K562 (cell line): ENCODE results near the gene TMEM69. TPM values are rescaled to one million over a fixed set of nuclear protein-coding genes. Genes with fewer than 3 reads are reported as not detected.

Experiments used
- ATAC-seq: fragments of 200-7000 bp; cut with Tn5 transposase; 3 replicates; pipeline ENCODE4 v1.9.1; 2020; ENCODE audit warnings: moderate library complexity
- BruUV-seq: library from RNA; stranded (reverse); fragments of 400-500 nt; replicated peaks from 2 replicates; lab custom pipeline; 2021; lab: Mats Ljungman, UMichigan
- CTCF ChIA-PET: fragments of 300-600 bp; formaldehyde crosslinking; extraction: SDS; loops from one replicate; lab custom pipeline; 2021; ENCODE audit warnings: low intra/inter-chr PET ratio; lab: Yijun Ruan, JAX
- POLR2A ChIA-PET: fragments of 300-600, 350-650 bp; sonication (Branson Sonifier 250); formaldehyde crosslinking; extraction: SDS; loops from one replicate; lab custom pipeline; 2021; ENCODE audit warnings: antibody characterized with exemption, inconsistent platforms; lab: Yijun Ruan, JAX
- DNase-seq, 4 experiments: peaks; one replicate each; pipeline versions ENCODE4 v3.0.0 to v3.0.0-alpha.2; 2011 to 2018; ENCODE audit warnings: low spot score in 3 of 4, mixed read lengths in 3 of 4; ENCODE audit errors: extremely low read depth in 1 of 4
- FAIRE-seq: peaks from 2 replicates; lab custom pipeline; 2011; peaks lifted over from hg19 to GRCh38; lab: Jason Lieb, UNC
- H2AFZ ChIP-seq: 2 replicates; pipeline ENCODE4 v1.6.0; 2011; ENCODE audit warnings: low read depth, low read length, control low read depth, inconsistent platforms
- H3K27ac ChIP-seq: fragments of 200-600 bp; 3 replicates; pipeline ENCODE4 v1.8.0; 2011; ENCODE audit warnings: low read depth, mild to moderate bottlenecking, control low read depth, inconsistent platforms, low read length, moderate library complexity, mixed read lengths; ENCODE audit errors: extremely low read depth
- H3K27me3 ChIP-seq, 2 experiments: fragments of 300-600 bp in 1 of 2; 2 replicates in 1 of 2; 3 replicates in 1 of 2; pipeline versions ENCODE4 v1.6.0 to v1.8.0; 2011; ENCODE audit warnings: inconsistent platforms in 2 of 2, low read length in 2 of 2, mild to moderate bottlenecking in 1 of 2, mixed read lengths in 1 of 2, moderate library complexity in 1 of 2; ENCODE audit not compliant: control insufficient read depth in 2 of 2, insufficient read depth in 2 of 2
- H3K36me3 ChIP-seq: fragments of 300-600 bp; 3 replicates; pipeline ENCODE4 v1.8.0; 2011; ENCODE audit warnings: mild to moderate bottlenecking, low read length, inconsistent platforms; ENCODE audit not compliant: control insufficient read depth, insufficient read depth
- H3K4me1 ChIP-seq, 2 experiments: fragments of 200-600 bp in 1 of 2; replicated peaks in 1 of 2; 2 replicates in 1 of 2; 3 replicates in 1 of 2; pipeline versions ENCODE4 v1.5.1 to v1.8.0; 2011; ENCODE audit warnings: inconsistent platforms in 2 of 2, low read length in 2 of 2, mild to moderate bottlenecking in 1 of 2, mixed read lengths in 1 of 2, moderate library complexity in 1 of 2; ENCODE audit not compliant: control insufficient read depth in 2 of 2, insufficient read depth in 2 of 2
- H3K4me2 ChIP-seq: 2 replicates; pipeline ENCODE4 v1.6.1; 2011; ENCODE audit warnings: low read length, control low read depth, inconsistent platforms, mixed read lengths; ENCODE audit not compliant: insufficient read depth
- H3K4me3 ChIP-seq: fragments of 200-600 bp; sonication (generic), shearing (Covaris generic); 2 replicates; pipeline ENCODE4 v1.5.1; 2016; ENCODE audit warnings: control low read depth, inconsistent platforms
- H3K79me2 ChIP-seq: fragments of 200-600 bp; 3 replicates; pipeline ENCODE4 v1.8.0; 2011; ENCODE audit warnings: low read length, inconsistent platforms; ENCODE audit not compliant: control insufficient read depth, insufficient read depth
- H3K9ac ChIP-seq, 2 experiments: 2 replicates each; pipeline versions ENCODE4 v1.6.0 to v1.6.1; 2011; ENCODE audit warnings: low read depth in 2 of 2, low read length in 2 of 2, control low read depth in 1 of 2, inconsistent platforms in 1 of 2, mild to moderate bottlenecking in 1 of 2, mixed read lengths in 1 of 2; ENCODE audit not compliant: insufficient read depth in 1 of 2
- H3K9me1 ChIP-seq: one replicate; pipeline ENCODE4 v1.6.0; 2011; ENCODE audit warnings: inconsistent platforms, mild to moderate bottlenecking, low read length, moderate library complexity; ENCODE audit not compliant: control insufficient read depth, insufficient read depth
- H3K9me3 ChIP-seq: replicated peaks from 2 replicates; pipeline ENCODE4 v1.5.1; 2011; ENCODE audit warnings: low read depth, low read length, inconsistent platforms; ENCODE audit not compliant: control insufficient read depth, insufficient read depth
- H4K20me1 ChIP-seq: replicated peaks from 2 replicates; pipeline ENCODE4 v1.6.1; 2011; ENCODE audit warnings: low read length, inconsistent platforms, mixed read lengths; ENCODE audit not compliant: control insufficient read depth, insufficient read depth
- BRCA1 ChIP-seq, 2 experiments: fragments of 450-650 bp in 1 of 2; sonication (generic) in 1 of 2; formaldehyde crosslinking in 1 of 2; IDR thresholded peaks; 2 replicates each; pipeline versions ENCODE4 v1.5.0 to v1.6.1; 2017 to 2020; ENCODE audit warnings: mild to moderate bottlenecking in 1 of 2, missing genetic modification reagents in 1 of 2
- CEBPB ChIP-seq: fragments of 450-650 bp; IDR thresholded peaks from 2 replicates; pipeline ENCODE4 v1.6.1; 2016; ENCODE audit warnings: missing genetic modification characterization, missing compliant biosample characterization
- COPS2 ChIP-seq: fragments of 450-650 bp; conservative IDR thresholded peaks from 2 replicates; pipeline ENCODE4 v1.6.1; 2016; ENCODE audit warnings: mild to moderate bottlenecking, moderate library complexity
- MCM2 ChIP-seq: fragments of 450-650 bp; IDR thresholded peaks from 2 replicates; pipeline ENCODE4 v1.6.1; 2017; ENCODE audit warnings: low read depth, mild to moderate bottlenecking
- NFRKB ChIP-seq: fragments of 450-650 bp; IDR thresholded peaks from 2 replicates; pipeline ENCODE4 v1.6.1; 2016; ENCODE audit warnings: low read depth
- PPARD ChIP-seq: fragments of 250-450 bp; sonication (Bioruptor Pico); IDR thresholded peaks from 2 replicates; pipeline ENCODE4 v1.8.0; 2022; ENCODE audit warnings: inconsistent platforms, mild to moderate bottlenecking, moderate library complexity
- SRSF1 ChIP-seq: fragments of 200-400 bp; formaldehyde crosslinking; IDR thresholded peaks from 2 replicates; pipeline ENCODE4 v1.6.1; 2017; ENCODE audit warnings: mild to moderate bottlenecking, low read depth, low read length, moderate library complexity
- STAG1 ChIP-seq: sonication (generic); formaldehyde crosslinking; IDR thresholded peaks from 2 replicates; pipeline ENCODE4 v1.5.0; 2020; ENCODE audit warnings: missing genetic modification reagents, borderline replicate concordance
- ZNF121 ChIP-seq: sonication (generic); formaldehyde crosslinking; conservative IDR thresholded peaks from 2 replicates; pipeline ENCODE4 v1.8.0; 2022; ENCODE audit warnings: missing genetic modification reagents
- ZNF764 ChIP-seq: fragments of 250-450 bp; sonication (Bioruptor Pico); IDR thresholded peaks from 2 replicates; pipeline ENCODE4 v1.4.0; 2020; ENCODE audit warnings: low read depth, mild to moderate bottlenecking, moderate library complexity
- WGBS: fragments of 100-300 bp; shearing (Covaris generic); methylation state at CpG from one replicate; pipeline ENCODE4 v1.1.6; 2016; ENCODE audit warnings: low coverage, mixed read lengths; ENCODE audit not compliant: insufficient coverage; ENCODE audit errors: missing lambda C conversion rate; 5-methylcytosine and 5-hydroxymethylcytosine counted together
- in situ Hi-C: fragments of 300-500 bp; cut with MboI; formaldehyde crosslinking; loops from 4 replicates; pipeline ENCODE4 v1.15.0; 2018; ENCODE audit warnings: inconsistent platforms, mixed read lengths
- intact Hi-C: fragments of 100-400 bp; cut with micrococcal nuclease; formaldehyde crosslinking; loops from 2 replicates; pipeline ENCODE4 v1.14.2; 2022
- polyA plus RNA-seq, 8 experiments: library from polyadenylated mRNA; depleted of rRNA in 4 of 8; stranded (reverse) in 5 of 8; unstranded in 3 of 8; fragments of >200 nt; fragmentation: Nextera tagmentation in 2 of 8; fragmentation: Illumina TruSeq in 1 of 8; extraction: Ambion mirVana in 2 of 8; extraction: Trizol in 1 of 8; gene quantifications; 2 replicates each; pipeline versions ENCODE4 v1.2.1 to v1.2.3, GENCODE V29; 2011 to 2014; ENCODE audit warnings: inconsistent platforms in 1 of 8, missing spikeins in 1 of 8
- total RNA-seq, 7 experiments: library from RNA; depleted of rRNA in 6 of 7; stranded (reverse); fragments of >200 nt in 6 of 7; fragmentation: Illumina TruSeq in 2 of 7; extraction: Trizol in 2 of 7; gene quantifications; 2 replicates each; pipeline versions ENCODE4 v1.2.1 to v1.2.3, GENCODE V29; 2011 to 2021; ENCODE audit warnings: low replicate concordance in 1 of 7
- TF ChIP-seq, protein P1 (sequence below): fragments of 450-650 bp; IDR thresholded peaks from 2 replicates; pipeline ENCODE4 v1.7.0; 2016; ENCODE audit warnings: borderline replicate concordance
- TF ChIP-seq, protein P2 (sequence below): fragments of 450-650 bp; formaldehyde crosslinking; IDR thresholded peaks from 2 replicates; pipeline ENCODE4 v1.4.0; 2020; ENCODE audit warnings: mild to moderate bottlenecking, moderate library complexity
- TF ChIP-seq, protein P3 (sequence below): fragments of 250-450 bp; sonication (Bioruptor Pico); IDR thresholded peaks from 2 replicates; pipeline ENCODE4 v1.4.0; 2020; ENCODE audit warnings: mild to moderate bottlenecking
- TF ChIP-seq, protein P4 (sequence below): fragments of 200-800 bp; sonication (Bioruptor generic); IDR thresholded peaks from 2 replicates; pipeline ENCODE4 v1.6.1; 2017; ENCODE audit warnings: missing genetic modification characterization, missing compliant biosample characterization

TMEM69 gene
- total and polyA plus RNA-seq, 9 of the 15 experiments (the other 6 are each of a cell fraction or from before 2014, with no cell fraction given): 47.3 to 248 (median 103) TPM

DNA sequence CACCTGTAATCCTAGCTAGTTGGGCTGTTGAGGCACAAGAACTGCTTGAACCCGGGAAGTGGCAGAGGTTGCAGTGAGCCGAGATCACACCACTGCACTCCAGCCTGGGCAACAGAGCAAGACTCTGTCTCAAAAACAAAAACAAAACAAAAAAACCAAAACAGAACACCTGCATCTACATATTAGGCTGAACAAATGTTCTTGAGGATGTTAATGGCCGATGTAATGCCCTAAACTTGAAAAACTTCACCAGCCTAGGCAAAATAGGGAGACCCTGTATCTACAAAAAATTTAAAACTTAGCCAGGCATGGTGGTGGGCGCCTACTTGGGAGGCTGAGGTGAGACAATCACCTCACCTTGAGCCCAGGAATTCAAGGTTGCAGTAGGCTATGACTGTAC lies 19.5 kb upstream of the TMEM69 start (continued):
- TF ChIP-seq BRCA1 (IDR thresholded peaks at IDR 0.05): no peak
- TF ChIP-seq BRCA1 (CRISPR knock-in tag; IDR thresholded peaks at IDR 0.05): no peak
- no peak for TF ChIP-seq CEBPB (tag)

GRCh38 chr1:45669379-45669778 lies 18.6 kb upstream of the TMEM69 start:
- Histone ChIP-seq H3K9me1 (no peaks in the 10 kb centered on the region), H3K27ac (no peak overlapping the region), H3K9me3 (no peaks in the 10 kb centered on the region), H3K4me3 (no peak overlapping the region), H4K20me1 (peaks cover 11% of the 10 kb centered on the region), H3K4me1 (0 out of 5 replicates have a peak, but pooled peaks cover 0 to 3% of the 10 kb centered on the region in 2 experiments), H3K27me3 (no peaks in the 10 kb centered on the region), H2AFZ (no peak overlapping the region), H3K79me2 (peaks cover 99% of the 10 kb centered on the region), H3K9ac (no peak overlapping the region), H3K4me2 (no peak overlapping the region), H3K36me3 (peaks cover 41% of the 10 kb centered on the region; the same call in 2 of the 3 replicates)
- intact Hi-C loops (no loop called here), in situ Hi-C loops (no loop called here)
- POLR2A ChIA-PET: interaction anchor here (0.6 to 1.9 kb wide), 4 partner anchors 9 to 136 kb away, joined by 3 to 7 read pairs (median 6); partner anchors contain the start of gene GPBP1L1
- FAIRE-seq: no peak
- ATAC-seq: no peak
- CTCF ChIA-PET: no interaction called here
- no peak for DNase-seq
- WGBS: 67% methylated on average over 1 of the region's 1 CpG
- no TSS peak for BruUV-seq
- TF ChIP-seq ZNF764 (CRISPR knock-in tag) (no peak), PPARD (CRISPR knock-in tag) (no peak), ZNF121 (CRISPR knock-in tag) (no peak), MCM2 (no peak), NFRKB (no peak), COPS2 (no peak), STAG1 (no peak), SRSF1 (no peak)
- TF ChIP-seq, protein P1, sequence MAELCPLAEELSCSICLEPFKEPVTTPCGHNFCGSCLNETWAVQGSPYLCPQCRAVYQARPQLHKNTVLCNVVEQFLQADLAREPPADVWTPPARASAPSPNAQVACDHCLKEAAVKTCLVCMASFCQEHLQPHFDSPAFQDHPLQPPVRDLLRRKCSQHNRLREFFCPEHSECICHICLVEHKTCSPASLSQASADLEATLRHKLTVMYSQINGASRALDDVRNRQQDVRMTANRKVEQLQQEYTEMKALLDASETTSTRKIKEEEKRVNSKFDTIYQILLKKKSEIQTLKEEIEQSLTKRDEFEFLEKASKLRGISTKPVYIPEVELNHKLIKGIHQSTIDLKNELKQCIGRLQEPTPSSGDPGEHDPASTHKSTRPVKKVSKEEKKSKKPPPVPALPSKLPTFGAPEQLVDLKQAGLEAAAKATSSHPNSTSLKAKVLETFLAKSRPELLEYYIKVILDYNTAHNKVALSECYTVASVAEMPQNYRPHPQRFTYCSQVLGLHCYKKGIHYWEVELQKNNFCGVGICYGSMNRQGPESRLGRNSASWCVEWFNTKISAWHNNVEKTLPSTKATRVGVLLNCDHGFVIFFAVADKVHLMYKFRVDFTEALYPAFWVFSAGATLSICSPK: no peak
- TF ChIP-seq, protein P2, sequence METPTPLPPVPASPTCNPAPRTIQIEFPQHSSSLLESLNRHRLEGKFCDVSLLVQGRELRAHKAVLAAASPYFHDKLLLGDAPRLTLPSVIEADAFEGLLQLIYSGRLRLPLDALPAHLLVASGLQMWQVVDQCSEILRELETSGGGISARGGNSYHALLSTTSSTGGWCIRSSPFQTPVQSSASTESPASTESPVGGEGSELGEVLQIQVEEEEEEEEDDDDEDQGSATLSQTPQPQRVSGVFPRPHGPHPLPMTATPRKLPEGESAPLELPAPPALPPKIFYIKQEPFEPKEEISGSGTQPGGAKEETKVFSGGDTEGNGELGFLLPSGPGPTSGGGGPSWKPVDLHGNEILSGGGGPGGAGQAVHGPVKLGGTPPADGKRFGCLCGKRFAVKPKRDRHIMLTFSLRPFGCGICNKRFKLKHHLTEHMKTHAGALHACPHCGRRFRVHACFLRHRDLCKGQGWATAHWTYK (CRISPR knock-in tag): no peak
- TF ChIP-seq, protein P3, sequence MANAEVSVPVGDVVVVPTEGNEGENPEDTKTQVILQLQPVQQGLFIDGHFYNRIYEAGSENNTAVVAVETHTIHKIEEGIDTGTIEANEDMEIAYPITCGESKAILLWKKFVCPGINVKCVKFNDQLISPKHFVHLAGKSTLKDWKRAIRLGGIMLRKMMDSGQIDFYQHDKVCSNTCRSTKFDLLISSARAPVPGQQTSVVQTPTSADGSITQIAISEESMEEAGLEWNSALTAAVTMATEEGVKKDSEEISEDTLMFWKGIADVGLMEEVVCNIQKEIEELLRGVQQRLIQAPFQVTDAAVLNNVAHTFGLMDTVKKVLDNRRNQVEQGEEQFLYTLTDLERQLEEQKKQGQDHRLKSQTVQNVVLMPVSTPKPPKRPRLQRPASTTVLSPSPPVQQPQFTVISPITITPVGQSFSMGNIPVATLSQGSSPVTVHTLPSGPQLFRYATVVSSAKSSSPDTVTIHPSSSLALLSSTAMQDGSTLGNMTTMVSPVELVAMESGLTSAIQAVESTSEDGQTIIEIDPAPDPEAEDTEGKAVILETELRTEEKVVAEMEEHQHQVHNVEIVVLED (CRISPR knock-in tag): no peak
- TF ChIP-seq, protein P4, sequence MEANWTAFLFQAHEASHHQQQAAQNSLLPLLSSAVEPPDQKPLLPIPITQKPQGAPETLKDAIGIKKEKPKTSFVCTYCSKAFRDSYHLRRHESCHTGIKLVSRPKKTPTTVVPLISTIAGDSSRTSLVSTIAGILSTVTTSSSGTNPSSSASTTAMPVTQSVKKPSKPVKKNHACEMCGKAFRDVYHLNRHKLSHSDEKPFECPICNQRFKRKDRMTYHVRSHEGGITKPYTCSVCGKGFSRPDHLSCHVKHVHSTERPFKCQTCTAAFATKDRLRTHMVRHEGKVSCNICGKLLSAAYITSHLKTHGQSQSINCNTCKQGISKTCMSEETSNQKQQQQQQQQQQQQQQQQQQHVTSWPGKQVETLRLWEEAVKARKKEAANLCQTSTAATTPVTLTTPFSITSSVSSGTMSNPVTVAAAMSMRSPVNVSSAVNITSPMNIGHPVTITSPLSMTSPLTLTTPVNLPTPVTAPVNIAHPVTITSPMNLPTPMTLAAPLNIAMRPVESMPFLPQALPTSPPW (CRISPR knock-in tag): no peak
